SH-SY5Y (cell line): ENCODE measurements around the gene ZDHHC8.

ENCODE experiments used
- GATA2 ChIP-seq: IDR thresholded peaks from 2 replicates; pipeline ENCODE4 v1.6.1; 2011; ENCODE audit warnings: mild to moderate bottlenecking, low read depth, low read length
- GATA3 ChIP-seq: IDR thresholded peaks from 2 replicates; pipeline ENCODE4 v1.6.1; 2011; ENCODE audit warnings: low read depth, mild to moderate bottlenecking, low read length, moderate library complexity

GRCh38 chr22:20187777-20188566, 56.4 kb downstream of the ZDHHC8 start:
- TF ChIP-seq GATA3 (no peak), GATA2 (no peak)
